ENCODE results near the gene TRAK2. TPM values are rescaled to one million over a fixed set of nuclear protein-coding genes. Genes with fewer than 3 reads are reported as not detected.

Gene TRAK2
- total and polyA plus RNA-seq, 8 donors: 8.2 to 46.8 (median 27.2) TPM

- Histone ChIP-seq H3K27ac (no peak overlapping the region), H3K9me3 (no peaks in the 10 kb centered on the region), H3K36me3 (peaks cover 0 to 6% (median 5%) of the 10 kb centered on the region in 4 donors), H3K4me3 (no peak overlapping the region), H3K27me3 (no peaks in the 10 kb centered on the region), H3K4me1 (peaks cover 0 to 44% (median 18%) of the 10 kb centered on the region in 4 donors)
- no peak for TF ChIP-seq CTCF (IDR thresholded peaks at IDR 0.05)
- no peak for TF ChIP-seq POLR2AphosphoS5 (IDR thresholded peaks at IDR 0.05)
- no peak for TF ChIP-seq EP300 (IDR thresholded peaks at IDR 0.05)
- TF ChIP-seq POLR2A (IDR thresholded peaks at IDR 0.05): no peak
- intact Hi-C loops (cut with DNase I; ENCODE audit: low total_unique reads): no loop called here
- DNase-seq: no peak
- WGBS, 5 donors: 10 to 35% (median 22%) methylated on average over 2 of the region's 2 CpGs
These were observed 36.1 kb downstream of the TRAK2 start for GRCh38 chr2:201415149-201415548.

- no peak for DNase-seq
- Histone ChIP-seq H3K27me3 (no peaks in the 10 kb centered on the region), H3K9me3 (no peaks in the 10 kb centered on the region), H3K4me3 (no peak overlapping the region), H3K4me1 (peaks cover 0 to 51% (median 21%) of the 10 kb centered on the region in 4 donors), H3K27ac (peak overlapping the region in 2 of 5 donors; percentile 2 to 49), H3K36me3 (no peaks in the 10 kb centered on the region)
- TF ChIP-seq POLR2AphosphoS5 (IDR thresholded peaks at IDR 0.05) (no peak), EP300 (IDR thresholded peaks at IDR 0.05) (no peak)
- WGBS, 5 donors: 24 to 46% (median 41%) methylated on average over 3 of the region's 3 CpGs
- intact Hi-C loops (cut with DNase I; ENCODE audit: low total_unique reads): no loop called here
These were observed 36.9 kb downstream of the TRAK2 start for GRCh38 chr2:201414099-201415023.

GRCh38 chr2:201413552-201413951, 37.7 kb downstream of the TRAK2 start:
- no peak overlapping the region for H3K4me3 ChIP-seq
- 60 to 67% (median 63%) methylated on average over 4 of the region's 4 CpGs for WGBS, 5 donors
- no peaks in the 10 kb centered on the region for H3K27me3 ChIP-seq
- no peak for DNase-seq
- peaks cover 0 to 50% (median 23%) of the 10 kb centered on the region in 4 donors for H3K4me1 ChIP-seq
- no peaks in the 10 kb centered on the region for H3K36me3 ChIP-seq
- H3K9me3 ChIP-seq: no peaks in the 10 kb centered on the region
- H3K27ac ChIP-seq: peak overlapping the region in 2 of 5 donors; percentile 2 to 49
- TF ChIP-seq POLR2AphosphoS5 (IDR thresholded peaks at IDR 0.05) (no peak), EP300 (IDR thresholded peaks at IDR 0.05) (no peak), POLR2A (IDR thresholded peaks at IDR 0.05) (no peak), CTCF (IDR thresholded peaks at IDR 0.05) (no peak)
- intact Hi-C loops (cut with DNase I; ENCODE audit: low total_unique reads): no loop called here

GRCh38 chr2:201413143-201413542, 38.1 kb downstream of the TRAK2 start:
- Histone ChIP-seq H3K4me1 (peaks cover 0 to 50% (median 23%) of the 10 kb centered on the region in 4 donors), H3K4me3 (no peak overlapping the region), H3K27me3 (no peaks in the 10 kb centered on the region), H3K9me3 (no peaks in the 10 kb centered on the region), H3K27ac (no peak overlapping the region), H3K36me3 (no peaks in the 10 kb centered on the region)
- intact Hi-C loops (cut with DNase I; ENCODE audit: low total_unique reads): no loop called here
- WGBS, 5 donors: 48 to 82% (median 65%) methylated on average over 2 of the region's 2 CpGs
- DNase-seq: no peak
- TF ChIP-seq POLR2A (IDR thresholded peaks at IDR 0.05) (no peak), CTCF (IDR thresholded peaks at IDR 0.05) (no peak), POLR2AphosphoS5 (IDR thresholded peaks at IDR 0.05) (no peak), EP300 (IDR thresholded peaks at IDR 0.05) (no peak)

GRCh38 chr2:201411421-201411820, 39.8 kb downstream of the TRAK2 start:
- no peak for TF ChIP-seq EP300 (IDR thresholded peaks at IDR 0.05)
- TF ChIP-seq CTCF (IDR thresholded peaks at IDR 0.05): no peak
- TF ChIP-seq POLR2A (IDR thresholded peaks at IDR 0.05): no peak
- no peak for TF ChIP-seq POLR2AphosphoS5 (IDR thresholded peaks at IDR 0.05)
- intact Hi-C loops (cut with DNase I; ENCODE audit: low total_unique reads): no loop called here
- Histone ChIP-seq H3K27me3 (no peaks in the 10 kb centered on the region), H3K27ac (no peak overlapping the region), H3K9me3 (no peaks in the 10 kb centered on the region), H3K36me3 (no peaks in the 10 kb centered on the region), H3K4me1 (peaks cover 0 to 60% (median 30%) of the 10 kb centered on the region in 4 donors), H3K4me3 (no peak overlapping the region)
- no peak for DNase-seq

All from stomach (tissue), 9 donors.